Activated naive CD4-positive, alpha-beta T cell treated with anti-CD3 and anti-CD28 coated beads, Interleukin-2, amount 50 U/mL, for 16 hours (primary cell): ENCODE data around the gene UVSSA.
"Not testable (repeated sequence)": the region's sequence is repeated elsewhere in the genome, so short reads cannot be mapped to it uniquely, and the experiment has no call there.

Experiments
- DNase-seq: peaks from one replicate; pipeline ENCODE4 v3.0.0-alpha.2; 2020

UVSSA gene

GRCh38 chr4:1316537-1317168 lies 30.4 kb upstream of the UVSSA start:
- DNase-seq, result no peak

DNA sequence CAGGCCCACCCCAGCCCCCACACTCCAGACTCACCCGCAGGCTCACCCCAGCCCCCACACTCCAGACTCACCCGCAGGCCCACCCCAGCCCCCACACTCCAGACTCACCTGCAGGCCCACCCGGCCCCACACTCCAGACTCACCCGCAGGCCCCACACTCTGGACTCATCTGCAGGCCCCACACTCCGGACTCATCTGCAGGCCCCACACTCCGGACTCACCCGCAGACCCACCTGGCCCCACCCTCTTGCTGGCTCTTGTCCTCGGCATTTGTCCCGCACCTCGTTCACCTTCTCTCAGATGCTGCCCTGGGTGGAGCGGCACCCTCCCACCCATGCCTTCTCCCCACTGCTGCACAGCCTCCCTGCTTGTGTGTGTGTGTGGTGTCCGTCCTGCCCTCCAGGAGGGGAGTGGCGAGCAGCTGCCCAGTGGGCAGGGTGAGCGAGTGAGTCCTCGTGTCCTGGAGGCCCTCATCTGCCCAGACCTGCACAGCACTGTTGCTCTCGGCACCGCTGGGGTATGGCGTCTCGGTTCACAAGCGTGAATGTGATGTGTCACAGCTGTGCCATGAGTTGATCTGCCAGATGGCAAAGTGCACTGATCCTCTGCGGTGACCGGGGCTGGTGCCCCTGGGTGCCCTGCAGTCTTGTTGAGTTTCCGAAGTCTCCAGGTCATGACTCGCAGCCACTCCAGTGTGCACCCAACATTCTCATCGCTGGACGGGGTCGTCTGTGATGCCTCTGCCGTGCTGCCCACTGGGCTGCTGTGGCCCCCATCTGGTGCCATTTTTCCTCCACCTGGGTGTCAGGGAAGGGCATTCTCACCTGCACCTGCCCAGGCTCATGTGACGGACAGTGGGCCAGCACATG lies 29.6 kb upstream of the UVSSA start:
- no peak for DNase-seq

- DNase-seq, result no peak
Measured at GRCh38 chr4:1318046-1318375, 29.0 kb upstream of the UVSSA start.

- no peak for DNase-seq
Measured at GRCh38 chr4:1318488-1319213, 28.4 kb upstream of the UVSSA start.

DNA sequence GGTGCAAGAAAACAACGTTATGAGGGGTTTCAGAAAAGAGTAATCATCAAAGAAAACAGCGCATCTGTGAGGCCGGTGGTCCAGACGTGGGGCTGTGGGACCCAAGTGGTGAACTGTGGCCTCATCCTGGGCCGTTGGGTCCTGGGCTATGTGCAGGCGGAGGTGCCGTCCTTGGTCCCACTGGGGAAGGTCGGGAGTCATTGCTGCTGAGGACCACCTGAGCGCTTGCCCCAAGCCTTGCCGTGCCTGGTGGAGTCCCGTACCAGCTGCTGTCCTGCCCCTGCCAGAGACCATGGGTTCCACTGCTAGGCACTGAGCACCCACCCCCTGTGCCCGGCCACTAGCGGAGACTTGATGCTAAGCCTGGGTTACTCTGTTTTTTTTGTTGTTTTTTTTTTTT lies 25.5 kb upstream of the UVSSA start:
- no peak for DNase-seq

DNA sequence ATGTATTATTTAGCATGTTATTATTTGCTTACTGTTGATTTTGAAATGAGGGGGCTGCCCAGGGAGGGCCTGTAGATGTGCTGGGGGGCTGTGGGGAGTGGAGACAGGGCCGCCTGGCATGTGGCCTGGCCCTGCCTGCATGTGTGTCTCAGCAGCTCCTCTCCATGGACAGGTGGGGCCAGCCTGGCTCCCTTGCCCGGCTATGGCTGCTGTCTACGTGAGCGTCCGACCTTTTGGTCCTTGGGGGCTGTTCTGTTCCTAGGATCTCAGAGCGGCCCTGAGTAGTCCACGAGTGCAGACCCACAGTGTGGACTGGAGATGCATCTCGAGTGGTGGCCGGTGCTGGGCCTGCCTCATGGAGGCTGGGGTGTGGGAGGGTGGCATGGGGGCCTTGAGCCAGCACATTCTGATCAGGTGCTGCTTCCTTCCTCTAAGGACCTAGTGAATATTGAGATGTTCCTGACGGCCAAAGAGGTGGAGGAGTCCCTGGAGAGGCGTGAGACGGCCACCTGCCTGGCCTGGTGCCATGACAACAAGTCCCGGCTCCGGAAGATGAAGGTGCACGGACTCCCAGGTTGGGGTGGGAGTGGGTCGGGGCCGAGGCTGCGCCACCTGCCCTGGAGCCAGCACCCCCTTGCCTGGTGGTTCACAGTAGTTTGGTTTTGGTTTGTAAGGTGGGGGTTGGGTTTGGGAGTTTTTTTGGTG lies 24.9 kb upstream of the UVSSA start:
- DNase-seq, result no peak

DNA sequence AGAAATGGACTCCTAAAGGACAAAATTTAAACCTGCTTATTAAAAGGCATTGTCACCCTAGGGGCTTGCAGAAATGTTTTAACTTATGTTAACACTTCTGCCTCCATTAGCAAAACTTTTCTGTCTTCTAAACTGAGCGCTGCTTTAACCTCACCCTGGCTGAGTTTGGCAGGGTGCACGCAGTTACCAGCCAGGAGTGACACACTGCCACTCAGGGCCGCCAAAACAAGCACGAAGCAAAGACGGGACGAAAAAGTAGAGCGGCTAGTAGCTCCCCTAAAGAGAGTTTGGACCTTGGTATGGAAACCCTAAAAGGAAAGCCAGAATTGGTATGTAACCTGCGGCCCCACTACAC lies 23.8 kb upstream of the UVSSA start:
- DNase-seq, result no peak

- no peak for DNase-seq
Measured at GRCh38 chr4:1323635-1324442, 23.2 kb upstream of the UVSSA start.

DNA sequence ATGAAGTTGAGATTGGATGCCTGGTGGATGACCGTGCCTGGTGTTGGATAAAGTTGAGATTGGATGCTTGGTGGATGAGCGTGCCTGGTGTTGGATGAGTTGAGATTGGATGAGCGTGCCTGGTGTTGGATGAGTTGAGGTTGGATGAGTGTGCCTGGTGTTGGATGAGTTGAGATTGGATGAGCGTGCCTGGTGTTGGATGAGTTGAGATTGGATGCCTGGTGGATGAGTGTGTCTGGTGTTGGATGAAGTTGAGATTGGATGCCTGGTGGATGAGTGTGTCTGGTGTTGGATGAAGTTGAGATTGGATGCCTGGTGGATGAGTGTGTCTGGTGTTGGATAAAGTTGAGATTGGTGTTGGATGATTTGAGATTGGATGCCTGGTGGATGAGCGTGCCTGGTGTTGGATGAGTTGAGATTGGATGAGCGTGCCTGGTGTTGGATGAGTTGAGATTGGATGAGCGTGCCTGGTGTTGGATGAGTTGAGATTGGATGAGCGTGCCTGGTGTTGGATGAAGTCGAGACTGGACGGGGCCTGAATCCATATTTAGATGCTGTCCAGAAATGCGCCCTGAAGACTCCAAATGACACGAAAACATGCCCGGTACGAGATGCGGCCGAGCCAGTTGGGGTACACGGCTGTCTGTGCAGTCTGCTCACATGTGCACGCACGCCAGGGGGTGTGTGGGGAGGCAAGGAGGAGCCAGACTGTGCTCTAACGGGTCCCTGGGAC lies 22.4 kb upstream of the UVSSA start:
- DNase-seq, result not testable (repeated sequence)

DNA sequence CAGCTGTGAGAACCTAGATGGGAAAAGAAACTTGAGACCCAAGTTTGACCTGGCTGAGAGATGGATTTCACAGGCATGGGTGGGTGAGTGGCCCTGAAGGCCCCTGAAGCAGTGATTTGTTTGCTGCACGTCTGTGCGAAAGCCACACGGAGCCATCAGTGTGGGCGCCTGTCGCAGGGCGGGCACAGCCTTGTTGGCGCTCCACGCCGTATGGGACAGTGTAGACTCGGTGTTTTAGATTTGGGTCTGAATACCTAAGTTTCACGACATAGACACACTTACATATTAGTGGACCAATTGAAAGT lies 21.9 kb upstream of the UVSSA start:
- DNase-seq, result no peak

- no peak for DNase-seq
Measured at GRCh38 chr4:1325681-1326635, 21.1 kb upstream of the UVSSA start.

DNA sequence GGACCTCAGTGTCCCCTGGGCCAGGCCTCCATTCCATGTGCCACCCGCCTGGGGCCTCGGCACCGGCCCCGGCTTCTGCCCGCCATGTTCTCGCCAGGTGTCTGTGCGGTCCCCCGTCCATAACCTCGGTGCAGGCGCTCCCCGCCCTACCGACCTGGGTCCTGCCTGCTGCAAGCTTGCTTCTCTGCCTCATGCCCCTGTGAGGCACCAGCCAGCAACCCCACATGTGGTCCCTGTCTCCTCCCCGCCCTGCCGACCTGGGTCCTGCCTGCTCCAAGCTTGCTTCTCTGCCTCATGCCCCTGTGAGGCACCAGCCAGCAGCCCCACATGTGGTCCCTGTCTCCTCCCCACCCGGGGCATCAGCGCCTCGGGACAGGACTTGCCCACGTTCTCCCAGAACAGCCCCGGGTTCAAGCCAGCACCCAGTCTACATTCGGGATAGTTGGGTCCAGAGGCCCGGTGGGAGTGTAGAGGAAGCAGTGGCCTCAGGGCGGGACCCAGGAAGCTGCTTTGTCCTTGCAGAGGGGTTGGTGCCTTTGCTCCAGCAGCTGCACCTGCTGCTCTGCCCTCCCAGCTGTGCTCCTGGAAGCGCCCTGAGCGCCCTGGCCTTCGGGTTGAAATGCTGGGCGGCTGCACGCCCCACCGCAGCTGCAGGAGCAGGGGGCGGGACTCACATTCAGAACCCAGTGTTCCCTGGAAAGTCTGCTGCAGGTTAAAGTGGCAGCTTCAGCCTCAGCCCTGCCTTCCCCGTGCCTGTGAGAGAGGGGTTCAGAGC lies 20.1 kb upstream of the UVSSA start:
- DNase-seq, result no peak

- DNase-seq, result no peak
Measured at GRCh38 chr4:1327526-1328266, 19.3 kb upstream of the UVSSA start.

DNA sequence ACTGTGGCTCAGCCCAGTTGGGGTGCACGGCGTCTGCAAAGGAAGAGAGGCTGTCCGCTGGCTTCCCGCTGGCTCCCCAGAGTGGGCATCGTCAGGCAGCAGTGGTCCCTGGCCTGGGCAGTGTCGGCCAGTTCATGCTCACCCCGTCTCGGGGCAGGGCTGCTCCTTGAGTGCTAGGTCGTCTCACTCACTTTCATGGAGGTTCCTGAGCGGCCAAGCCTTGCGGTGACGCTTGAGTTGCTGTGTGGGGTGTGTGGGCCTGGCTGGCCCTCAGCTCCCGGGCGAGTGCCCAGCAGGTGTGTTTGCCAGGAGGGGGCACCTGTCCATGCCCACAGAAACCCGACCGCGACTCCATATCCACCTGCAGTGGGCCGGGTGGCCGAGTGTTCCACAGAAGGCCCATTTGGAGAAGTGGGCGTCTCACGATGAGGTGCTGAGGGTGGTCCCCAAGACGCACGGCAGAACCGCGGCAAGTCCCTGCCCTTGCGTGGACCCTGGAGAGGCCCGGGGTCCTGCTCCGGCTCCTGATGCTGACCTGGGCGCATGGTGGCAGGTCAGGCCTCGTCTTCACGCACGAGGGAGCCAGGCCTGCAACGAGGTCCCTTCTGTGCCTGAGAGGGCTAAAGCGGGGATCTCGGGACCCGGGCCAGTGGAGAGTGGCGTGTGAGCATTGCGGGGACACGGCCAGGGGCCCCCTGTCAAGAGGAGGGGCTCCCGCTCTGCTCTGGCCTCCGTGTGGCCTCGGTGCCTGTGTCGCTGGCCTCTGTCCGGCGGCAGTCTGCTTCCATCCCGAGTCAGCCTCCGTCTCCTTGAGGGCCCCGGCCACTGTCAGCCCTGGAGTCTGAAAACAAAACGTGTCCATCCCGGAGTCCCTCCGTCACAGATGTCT lies 18.5 kb upstream of the UVSSA start:
- DNase-seq, result no peak

DNA sequence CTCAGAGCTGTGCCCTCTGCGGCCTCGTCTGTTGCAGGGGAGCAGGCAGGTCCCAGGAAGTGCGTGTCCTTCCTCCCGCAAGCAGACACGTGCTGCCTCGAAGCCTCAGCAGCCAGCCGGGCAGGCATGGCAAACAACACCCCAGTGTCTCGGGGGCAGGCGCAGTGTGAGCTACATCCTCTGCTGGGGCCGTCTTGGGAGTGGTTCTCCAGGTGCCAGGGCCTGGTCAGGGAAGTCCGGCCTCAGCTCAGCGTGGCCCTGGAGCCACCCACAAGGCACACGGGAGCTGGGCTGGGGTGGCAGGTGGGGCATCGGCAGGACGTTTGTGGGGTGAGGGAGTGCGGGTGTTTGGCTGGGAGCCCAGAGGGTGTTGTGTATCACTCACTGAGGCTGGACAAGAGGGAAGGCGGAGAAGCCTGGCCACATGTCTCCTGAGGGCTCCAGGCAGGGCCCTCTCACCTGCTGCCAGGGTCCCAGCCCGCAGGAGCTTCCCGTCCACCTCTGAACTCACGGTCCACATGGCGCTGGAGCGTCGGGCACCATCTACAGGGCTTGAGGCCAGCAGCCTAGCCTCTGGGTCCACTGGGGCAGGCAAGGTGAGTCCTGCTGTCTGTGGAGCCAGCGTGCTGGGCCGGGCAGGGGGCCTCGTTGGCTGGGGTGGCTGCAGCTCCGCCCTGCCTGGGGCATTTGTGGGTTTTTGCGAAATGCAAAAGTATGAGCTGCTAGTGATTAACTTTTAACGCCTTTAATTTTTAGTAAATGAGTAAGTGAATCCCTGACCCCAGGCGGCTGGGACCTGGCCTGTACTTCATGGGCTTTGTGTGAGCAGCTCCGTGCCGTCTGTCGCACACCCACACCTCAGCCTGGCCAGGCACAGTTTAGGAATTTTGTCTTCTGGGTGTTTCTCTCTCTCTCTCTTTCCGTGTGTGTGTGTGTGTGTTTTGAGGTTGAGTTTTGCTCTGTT lies 17.3 kb upstream of the UVSSA start:
- no peak for DNase-seq

DNA sequence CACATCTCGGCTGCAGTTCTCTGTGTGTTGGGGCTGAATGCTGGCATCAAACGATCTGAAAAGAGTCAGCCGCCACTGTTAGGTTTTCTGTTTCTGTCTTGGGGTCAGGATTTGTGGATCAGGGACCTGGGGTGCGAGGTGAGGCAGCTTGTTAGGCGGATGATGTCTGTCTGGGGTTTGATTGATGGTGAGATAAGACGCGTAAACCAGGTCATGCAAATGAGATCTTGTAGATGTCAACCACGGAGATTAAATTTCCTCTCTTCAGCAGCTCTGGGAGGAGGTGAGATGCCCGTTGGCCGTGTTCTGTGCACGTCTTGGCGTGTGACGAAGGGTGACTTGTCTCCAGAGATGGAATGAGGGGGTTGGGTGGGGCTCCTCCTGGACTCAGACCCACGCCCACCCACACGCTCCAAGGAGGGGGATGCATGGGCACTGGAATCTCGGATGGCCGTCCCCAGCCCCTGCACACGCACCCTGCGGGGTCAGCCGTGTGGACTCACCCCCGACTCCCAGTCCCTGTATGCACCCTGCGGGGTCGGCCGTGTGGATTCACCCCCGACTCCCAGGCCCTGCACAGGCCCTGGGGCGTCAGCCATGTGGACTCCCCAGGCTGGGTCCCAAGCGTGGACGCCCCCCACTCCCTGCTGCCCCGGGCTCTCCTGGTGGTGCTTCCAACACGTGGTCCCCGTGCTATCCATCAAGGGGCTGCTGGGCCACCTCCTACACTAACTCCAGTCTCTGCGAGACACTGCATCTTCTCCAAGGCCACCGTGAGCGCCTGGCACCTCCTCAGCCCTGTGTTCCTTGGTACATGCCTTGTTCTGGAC lies 16.0 kb upstream of the UVSSA start:
- peak; percentile 36 for DNase-seq
